NCI-H345 treated with DMSO at 0.1 percent for 48 hours (cell line): ENCODE measurements around the gene TMUB1.

ENCODE experiments used
- DNase-seq: peaks from one replicate; lab custom pipeline; 2025; ENCODE audit not compliant: unreplicated experiment; lab: John Stamatoyannopoulos, UW

TMUB1 gene

DNA sequence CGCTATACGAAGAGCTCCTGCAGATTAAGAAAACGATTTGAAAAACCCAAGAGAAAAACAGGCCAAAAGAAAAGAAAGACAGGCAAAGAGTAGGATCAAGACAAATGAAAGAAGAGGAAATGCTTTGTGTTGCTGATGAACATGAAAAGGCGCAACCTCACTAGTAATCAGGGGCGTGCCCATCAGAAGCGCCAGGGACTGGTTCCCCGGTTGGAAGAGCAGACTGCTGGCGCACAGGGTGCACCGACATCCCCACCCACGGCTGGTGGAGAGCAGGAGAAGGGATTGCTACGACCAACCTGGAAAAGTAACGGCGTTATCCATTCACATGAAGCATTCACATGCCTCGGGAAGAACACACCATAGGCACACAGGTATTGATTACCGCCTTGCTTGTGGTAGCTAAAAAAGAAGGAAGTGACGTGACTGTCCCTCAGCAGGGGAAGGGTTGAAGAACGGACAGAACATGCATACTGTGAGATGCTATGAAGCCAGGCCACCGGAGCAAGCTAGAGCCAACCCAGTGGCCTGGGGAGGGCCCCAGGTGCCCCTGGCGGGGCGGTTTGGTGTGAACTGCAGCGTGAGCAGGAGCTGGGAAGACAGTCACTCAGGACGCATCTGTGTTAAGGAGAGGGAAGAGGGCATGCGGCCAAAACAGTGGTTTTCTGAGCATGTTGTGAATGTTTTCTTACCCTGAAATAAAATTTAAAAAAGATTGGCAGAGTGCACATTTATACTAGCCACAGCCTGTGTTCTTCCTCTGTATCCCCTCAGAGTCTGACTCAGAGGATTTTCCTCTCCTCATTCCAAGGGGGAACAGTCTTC is 21.3 kb upstream of the TMUB1 start:
- DNase-seq, result no peak

DNA sequence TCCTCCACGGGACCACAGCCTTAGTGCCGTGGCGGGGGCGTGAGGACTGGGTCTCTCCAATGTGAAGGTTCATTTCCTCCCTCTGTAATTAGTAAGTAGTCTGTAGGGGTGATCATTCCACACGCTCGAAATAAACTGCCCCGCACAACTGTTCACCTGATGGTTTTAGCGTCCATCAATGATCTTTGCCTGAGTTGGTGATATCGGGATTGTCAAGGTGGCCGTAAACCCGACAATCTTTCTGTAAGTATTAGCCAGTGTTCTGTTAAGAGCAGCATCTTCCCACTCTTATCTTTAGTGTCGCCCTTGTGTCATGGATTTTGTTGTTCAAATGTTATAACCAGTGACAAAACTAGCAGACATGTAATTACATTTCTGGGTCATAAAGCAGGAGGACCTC is 20.7 kb upstream of the TMUB1 start:
- DNase-seq, result no peak

DNA sequence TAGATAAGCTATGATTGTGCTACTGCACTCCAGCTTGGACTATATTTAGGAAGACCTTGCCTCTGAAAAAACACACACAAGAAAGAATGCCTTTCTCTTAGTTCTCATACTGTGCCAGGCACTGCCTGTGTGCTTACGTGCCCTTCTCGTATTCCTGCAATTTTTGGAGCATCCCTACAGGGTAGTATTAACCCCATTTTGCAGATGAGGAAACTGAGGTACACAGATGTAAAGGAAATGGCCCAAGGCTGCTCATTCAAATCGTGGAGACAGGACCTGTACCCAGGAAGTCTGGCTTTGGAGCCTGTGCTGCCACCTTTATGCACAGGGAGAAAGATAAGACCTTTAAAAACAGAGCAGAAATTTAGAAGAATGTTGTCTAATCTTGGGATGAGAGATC is 19.7 kb upstream of the TMUB1 start:
- no peak for DNase-seq

DNA sequence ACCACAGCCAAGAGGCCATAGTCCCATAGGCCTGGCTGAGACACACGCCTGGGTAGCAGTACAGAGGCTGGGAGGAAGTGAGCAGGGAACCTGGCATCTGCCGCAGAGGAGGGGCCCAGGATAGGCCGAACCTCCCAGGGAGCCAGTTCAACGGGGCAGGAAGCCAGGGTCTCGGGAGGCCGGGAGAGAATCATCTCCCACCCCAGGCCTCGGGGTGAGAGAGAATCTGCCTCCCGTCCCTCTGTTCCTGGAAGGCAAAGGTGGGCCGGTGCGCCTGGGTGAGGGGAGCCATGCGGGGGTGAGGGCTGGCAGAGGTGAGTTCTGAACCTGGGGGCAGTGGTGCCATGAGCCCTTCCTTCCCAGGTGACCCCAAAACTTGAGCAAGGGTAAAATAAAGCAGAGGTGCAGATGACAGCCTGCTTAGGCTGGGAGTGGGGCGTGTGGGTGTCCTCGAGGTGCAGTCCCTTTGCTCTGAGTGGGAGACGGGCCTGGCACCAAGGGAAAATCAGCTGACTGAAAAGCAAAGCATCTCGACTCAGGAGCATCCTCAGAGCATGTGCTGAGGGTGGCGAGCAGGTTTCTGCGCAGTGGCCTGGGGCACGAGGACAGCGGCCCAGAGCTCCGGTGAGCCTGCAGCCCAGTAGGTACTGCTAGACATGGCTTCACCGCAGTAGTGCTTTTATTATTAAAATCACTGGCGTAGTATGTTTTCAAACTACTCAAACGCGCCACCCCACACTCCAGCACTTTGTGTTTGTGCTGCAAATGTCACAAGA is 18.5 kb upstream of the TMUB1 start:
- DNase-seq, result no peak

DNA sequence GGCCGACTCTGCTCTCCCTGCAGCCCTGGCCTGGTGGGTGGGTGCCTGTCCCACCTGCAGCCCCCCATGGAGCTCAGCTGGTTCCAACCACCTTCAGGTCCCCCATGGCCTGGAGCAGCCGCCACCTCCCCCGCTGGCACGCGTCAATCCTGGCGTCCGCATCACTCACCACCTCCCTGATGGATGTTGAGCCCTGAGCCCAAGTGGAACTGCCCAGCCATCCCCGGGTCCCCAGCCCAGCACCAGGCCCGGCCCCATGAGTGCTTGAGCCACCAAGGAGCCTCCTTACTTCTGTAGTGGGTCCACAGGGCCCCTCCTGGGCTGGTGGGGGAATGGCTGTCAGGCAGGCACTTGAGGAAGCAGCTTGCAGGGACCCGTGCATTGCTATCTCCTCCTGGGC is 17.6 kb upstream of the TMUB1 start:
- no peak for DNase-seq

DNA sequence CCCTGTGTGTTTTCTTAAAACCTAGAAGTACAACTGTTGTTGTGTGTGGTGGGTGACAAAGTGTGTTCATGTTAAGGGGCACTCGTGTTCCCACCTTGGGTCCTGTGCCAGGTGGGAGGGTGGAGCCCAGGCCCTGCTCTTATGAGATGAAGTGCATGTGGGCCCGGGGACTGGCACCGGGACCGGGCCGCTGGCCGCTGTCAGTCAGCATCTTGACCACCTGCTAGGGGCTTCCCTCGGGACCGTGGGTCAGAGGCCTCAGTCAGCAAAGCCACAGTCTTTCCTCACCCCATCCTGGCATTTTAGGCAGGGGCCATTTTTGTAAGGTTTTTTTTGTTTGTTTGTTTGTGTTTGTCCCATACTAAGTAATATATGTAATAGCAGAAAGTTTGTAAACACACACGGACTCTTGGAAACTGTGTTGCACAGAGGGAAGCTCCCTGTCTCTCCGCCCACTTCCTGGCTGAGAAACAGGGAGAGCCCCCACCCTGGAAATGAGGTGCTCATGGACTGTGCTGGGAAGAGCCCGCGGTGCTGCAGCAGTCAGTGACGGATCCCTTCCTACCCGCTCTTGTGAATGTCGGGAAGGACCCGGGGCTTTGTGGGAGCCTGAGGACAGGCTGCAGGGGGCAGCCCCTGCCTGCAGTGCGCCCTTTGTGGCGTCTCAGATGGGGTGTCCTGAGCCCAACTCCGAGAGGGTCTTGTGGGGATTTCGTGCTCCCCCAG is 16.4 kb upstream of the TMUB1 start:
- DNase-seq, result no peak

DNA sequence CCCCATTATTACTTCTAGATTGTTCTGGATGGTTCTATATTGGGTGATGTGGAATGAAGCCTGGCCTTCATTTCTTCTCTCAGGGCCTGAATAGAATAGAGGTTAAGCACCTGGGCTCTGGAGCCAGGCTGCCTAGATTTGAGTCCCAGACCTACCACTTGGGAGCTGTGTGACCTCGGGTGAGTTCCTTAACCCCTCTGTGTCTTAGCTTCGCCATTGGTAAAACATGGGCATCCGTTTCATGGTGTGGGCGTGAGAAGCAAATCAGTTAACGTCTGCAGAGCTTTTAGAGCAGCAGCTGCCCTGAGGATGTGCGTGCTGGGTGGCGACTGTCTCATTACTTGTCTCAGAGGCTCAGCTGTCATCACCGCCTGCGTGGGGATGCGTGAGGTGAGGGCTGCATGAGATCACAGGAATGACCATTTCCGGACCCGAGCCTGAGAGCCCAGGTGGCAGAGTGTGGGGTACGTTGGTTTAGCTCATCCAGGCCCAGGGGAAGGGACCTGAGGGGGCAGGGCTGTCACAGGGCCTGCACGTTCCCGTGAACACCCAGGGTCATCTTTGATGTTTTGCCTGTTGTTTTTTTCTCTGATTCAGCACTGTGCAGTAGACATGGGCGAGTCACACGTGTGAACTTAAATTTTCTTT is 12.7 kb upstream of the TMUB1 start:
- no peak for DNase-seq

DNA sequence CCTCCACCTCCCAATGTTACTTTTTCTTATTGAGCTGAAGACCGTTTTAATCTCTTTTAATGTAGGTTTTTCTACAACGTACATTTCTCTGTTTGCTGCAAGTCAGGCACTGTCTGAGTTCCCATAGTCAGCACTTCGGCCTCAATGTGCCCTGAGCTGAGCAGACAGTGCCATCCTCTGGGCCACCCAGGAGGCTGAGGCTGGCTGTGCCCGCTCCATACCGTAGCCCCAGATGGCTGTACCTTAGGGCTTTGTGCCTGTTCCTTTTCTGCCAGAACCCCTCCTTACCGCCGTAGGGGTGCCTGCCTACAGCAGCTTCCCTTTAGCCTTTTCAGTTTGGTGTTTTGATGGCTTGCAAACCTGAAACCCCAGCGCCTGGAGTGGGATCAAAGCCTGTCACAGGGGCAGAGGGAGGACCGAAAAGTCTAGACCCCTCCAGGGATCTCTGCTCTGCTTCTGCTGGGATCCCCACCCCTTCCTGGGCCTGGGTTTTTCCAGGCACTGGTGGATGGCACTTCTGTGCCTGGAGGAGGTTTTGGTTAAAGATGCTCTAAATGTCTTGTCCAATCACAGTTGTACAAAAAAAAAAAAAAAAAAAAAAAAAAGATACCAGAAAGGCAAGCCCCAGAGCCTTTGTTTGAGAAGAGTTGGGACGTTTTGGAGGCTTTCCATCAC is 12.0 kb upstream of the TMUB1 start:
- no peak for DNase-seq

DNA sequence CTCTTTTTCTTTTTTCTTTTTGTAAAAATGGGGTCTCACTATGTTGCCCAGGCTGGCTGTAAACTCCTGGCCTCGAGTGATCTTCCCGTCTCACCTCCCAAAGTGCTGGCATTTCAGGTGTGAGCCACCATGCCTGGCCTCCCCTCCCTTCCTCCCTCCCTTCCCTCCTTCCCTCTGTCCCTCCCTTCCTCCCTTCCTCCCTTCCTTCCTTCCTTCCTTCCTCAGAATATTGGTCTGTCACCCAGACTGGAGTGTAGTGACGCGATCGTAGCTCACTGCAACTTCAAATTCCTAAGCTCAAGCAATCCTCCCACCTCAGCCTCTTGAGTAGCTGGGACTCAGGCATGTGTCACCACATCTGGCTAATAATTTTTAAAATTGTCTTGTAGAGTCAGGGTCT is 11.4 kb upstream of the TMUB1 start:
- no peak for DNase-seq

DNA sequence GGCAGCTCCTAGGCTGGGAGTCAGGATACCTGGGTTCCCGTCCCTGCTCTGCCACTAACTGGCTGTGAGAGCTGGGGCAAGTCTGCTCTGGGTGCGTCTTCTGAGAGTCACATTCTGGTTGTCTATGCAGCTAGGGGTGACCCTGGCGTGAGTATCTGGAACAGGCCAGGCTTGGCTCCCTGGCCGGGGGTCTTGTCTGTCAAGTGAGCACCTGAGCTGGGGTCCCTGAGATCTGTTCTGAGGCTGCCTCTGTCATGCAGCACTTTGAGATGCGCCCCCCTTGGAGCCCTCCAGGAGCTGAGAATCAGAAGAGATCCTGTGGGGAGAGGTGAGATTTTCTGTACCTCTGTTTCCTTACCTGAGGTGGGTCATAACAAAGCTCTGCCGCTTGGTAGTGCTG is 10.5 kb upstream of the TMUB1 start:
- no peak for DNase-seq

DNA sequence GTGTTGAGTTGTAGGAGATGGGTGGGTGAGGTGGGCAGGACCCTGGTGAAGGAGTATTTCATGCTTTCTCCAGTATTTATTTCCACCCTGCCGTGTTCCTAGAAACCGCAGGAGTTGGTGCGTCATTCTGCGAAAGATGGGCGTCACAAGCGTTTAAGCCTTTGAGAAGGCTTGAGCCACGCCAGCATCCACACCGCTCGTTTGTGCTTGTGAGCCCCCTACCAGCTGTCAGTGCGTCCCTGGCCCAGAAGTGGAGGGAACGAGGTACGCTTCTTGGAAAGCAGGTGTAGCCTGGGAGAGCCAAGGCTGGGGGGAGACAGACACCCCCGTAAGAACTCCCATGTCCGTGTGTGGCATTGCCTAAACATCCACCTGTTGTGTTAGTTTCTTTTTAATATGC is 8.7 kb upstream of the TMUB1 start:
- DNase-seq, result no peak

DNA sequence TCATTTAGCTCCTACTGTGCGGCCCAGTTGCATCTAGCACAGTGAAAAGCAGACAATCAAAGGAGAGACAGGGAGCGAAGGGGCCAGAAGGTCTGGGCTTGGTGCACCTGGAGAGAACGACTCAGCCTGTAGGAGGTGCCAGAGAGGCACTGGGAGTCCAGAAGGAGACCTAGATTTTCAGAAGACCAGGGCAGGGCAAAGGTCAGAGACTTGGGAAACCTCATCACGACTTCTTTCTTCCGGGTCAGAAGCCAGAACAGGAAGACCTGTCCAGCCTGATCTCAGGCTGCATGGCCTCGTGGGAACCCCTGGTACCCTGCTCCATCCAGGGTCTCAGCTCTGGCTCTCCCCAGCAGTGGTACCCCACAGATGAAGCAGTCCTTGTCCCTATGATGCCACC is 8.1 kb upstream of the TMUB1 start:
- no peak for DNase-seq

DNA sequence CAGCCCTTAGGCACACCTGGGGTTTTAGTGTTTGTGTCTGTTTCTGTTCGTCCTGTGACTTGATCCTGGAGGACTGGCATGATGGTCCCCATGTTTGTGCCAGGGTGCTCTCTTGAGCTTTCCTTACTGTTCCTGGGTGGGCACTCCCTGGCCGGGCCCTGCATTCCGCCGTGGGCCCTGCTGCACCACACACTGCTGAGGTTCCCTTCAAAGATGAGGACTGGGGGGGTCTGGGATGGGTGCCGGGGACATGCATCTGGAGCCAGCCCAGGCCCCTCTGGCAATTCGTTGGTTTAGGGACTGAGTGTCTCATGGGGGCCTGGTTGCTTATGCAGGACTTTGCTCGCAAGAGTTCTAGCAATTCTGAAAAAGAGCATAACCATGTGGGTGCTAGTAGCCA is 7.7 kb upstream of the TMUB1 start:
- no peak for DNase-seq

DNA sequence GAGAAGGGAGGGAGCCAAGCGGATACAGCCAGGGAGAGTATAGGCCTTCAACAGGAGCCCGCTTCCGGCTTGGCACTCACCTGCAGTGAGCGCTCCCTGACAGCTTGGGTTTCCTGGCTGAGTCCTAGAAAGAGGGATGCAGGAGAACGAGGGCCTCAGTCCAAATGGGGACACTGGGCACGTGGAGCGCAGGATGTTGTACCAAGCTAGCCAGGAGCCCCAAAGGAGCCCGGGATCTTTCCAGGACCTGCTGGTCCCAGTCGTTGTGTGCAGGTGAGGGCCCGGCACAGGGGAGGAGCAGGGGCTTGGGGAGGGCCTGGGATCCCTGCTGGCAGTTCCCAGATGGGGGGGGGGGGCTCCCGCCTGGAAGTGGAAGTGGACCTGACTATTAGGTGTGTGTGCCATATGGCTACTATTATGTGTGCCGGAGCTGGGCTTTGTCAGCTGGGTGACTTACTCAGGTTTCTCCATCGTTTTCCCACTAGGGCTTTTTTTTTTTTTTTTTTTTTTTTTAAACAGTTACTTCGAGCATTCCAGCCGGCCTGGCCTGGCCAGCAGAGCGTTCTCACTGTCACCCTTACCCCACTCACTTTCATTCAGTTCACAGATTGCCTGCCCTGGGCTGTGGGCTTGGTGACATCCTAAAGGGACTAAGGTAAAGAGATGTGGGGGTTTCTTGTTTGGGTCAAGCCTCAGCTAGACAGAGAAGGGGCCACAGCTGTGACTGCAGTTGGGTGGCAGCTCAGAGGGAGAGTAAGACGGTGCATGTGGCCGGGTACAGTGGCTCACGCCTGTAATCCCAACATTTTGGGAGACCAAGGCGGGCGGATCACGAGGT is 6.8 kb upstream of the TMUB1 start:
- DNase-seq, result no peak

DNA sequence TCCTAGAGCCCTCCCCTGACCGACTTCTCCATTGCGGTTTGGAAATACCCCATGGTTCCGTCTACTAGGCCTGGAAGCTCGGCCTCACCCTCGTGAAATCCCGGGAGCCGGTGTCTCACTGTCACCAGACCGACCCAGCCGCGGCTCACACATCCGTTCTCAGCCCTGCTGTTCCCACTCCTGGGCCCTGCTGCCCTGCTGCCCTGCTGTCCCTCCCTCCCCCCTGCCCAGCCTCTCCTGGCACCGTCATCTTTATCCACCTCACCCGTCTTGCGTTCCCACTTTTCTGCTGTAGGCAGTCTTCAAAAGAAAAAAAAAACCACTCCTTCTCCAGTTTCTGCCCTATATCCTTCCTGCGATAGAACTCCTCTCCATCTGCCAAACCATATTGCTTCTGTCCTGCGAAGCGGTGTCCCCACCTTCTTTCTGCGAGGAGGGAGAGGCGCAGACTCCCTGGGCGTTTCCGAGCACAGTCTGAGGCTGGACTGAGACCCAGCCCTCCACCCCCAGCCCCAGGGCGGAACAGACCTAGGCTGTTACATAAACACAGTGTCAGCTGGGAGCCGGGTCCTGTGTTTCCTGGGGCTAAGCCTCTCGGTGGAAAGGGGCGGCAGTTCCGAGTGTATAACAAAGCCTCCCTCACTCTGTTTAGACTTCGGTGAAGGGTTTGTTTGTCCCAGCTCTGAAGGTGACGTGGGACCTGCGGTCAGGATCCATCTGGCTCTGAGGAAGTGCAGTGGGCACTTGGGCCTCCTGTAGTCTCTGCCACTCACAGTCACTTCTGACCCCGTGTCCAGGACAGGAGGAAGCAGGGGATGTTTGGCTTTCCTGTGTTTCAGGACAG is 5.8 kb upstream of the TMUB1 start:
- DNase-seq, result no peak

DNA sequence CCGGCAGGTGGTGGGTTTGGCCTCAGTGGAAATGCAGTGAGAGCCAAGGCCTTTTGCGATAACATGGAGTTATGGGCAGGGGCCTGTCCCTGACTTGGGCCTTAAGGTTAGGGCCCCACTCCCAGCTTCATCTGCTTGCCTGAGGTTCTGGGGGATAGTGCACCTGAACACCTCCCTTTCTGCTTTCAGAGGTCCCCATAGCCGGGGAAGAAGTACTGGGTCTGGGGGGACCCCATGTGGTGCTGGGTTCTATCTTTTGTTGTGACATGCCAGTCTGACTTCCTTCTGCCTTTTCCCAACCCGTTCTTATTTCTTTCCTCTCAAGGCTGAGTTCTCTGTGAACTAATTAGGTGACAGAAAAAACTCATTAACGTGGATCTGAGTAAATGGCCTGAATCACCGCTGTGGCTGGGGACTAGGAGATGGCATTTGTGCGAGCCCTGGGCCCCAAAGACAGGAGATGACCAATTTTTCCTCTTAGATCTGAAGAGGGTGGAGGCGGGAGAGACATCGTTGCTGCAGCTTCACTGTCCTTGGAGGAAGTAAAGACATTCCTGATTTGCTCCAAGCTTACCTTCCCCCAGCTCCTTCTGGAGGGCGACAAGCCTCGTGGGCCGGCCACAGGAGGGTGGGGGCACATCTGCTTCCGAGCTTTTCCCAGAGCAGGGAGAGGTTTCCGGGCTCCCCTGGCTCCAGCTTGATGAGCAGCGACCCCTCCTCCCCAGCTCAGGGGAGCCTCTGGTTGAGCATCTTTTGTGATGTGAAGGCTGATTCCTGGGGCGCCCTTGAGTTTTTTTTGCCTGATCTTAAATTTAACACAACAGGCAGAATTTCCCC is 4.9 kb upstream of the TMUB1 start:
- no peak for DNase-seq

DNA sequence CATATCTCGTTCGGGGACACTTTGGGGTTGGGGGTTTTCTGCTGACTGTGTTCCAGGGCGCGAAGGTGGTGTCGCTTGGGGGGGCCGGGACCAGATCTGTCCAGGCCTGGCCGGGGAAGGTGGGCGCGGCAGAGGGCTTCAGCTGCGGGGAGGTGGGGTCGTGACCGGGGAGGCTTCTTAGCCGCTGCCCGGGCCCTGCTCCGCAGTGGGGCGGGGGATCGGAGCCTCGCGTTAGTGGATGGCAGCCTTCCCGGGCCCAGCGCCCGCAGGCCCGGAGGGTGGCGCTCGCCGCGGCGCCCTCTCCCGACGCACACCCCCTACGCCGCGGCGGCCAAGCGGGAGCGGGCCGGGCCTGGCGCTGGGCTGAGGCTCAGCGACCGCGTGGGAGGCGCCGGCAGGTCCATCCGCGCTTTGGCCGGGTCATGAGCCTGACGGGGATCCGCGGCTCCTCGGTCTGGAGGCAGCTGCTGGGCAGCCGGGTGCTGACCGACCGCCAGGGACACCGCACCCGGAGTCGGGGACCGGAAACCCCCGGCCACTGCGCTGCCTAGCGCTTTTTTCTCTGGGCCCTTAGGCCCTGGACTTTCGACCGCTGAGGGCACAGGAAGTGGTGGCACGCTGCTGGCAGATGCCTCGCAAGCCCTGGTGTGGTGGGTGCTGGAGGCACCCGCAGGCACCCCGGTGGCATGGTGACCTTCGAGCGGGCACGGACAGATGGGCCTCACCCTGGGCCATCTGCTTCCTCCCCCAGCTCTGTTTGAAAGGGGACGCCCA is 4.1 kb upstream of the TMUB1 start:
- no peak for DNase-seq
